Activated CD4-positive, alpha-beta T cell treated with anti-CD3 and anti-CD28 coated beads, Interleukin-2, amount 50 U/mL, for 16 hours (primary cell): Measurements from ENCODE around the gene UPF2.
"Not testable (repeated sequence)": the region's sequence is repeated elsewhere in the genome, so short reads cannot be mapped to it uniquely, and the experiment has no call there.

Experiments used
- DNase-seq: peaks from one replicate; pipeline ENCODE4 v3.0.0-alpha.2; 2020

UPF2 gene

GRCh38 chr10:12036073-12036655 is 6.4 kb downstream of the UPF2 start:
- DNase-seq: no peak

- no peak for DNase-seq
Measured at GRCh38 chr10:12031404-12031803, 11.2 kb downstream of the UPF2 start.

GRCh38 chr10:12027539-12027938 is 15.1 kb downstream of the UPF2 start:
- DNase-seq: no peak

GRCh38 chr10:12025591-12025990 is 17.0 kb downstream of the UPF2 start:
- DNase-seq: no peak

GRCh38 chr10:12022580-12023257 is 19.9 kb downstream of the UPF2 start:
- DNase-seq: peak; percentile 31

- DNase-seq: no peak
Measured at GRCh38 chr10:12020574-12020973, 22.0 kb downstream of the UPF2 start.

- no peak for DNase-seq
Measured at GRCh38 chr10:12019283-12019971, 23.2 kb downstream of the UPF2 start.

GRCh38 chr10:12018438-12019282 is 23.9 kb downstream of the UPF2 start:
- no peak for DNase-seq

GRCh38 chr10:12013926-12014325 is 28.7 kb downstream of the UPF2 start:
- no peak for DNase-seq

GRCh38 chr10:12013391-12013790 is 29.2 kb downstream of the UPF2 start:
- not testable (repeated sequence) for DNase-seq

GRCh38 chr10:12010353-12010752 is 32.3 kb downstream of the UPF2 start:
- DNase-seq: no peak

- not testable (repeated sequence) for DNase-seq
Measured at GRCh38 chr10:12008842-12009241, 33.8 kb downstream of the UPF2 start.

GRCh38 chr10:12006671-12007070 is 35.9 kb downstream of the UPF2 start:
- no peak for DNase-seq

GRCh38 chr10:11993834-11994468 is 48.7 kb downstream of the UPF2 start:
- no peak for DNase-seq

- DNase-seq: no peak
Measured at GRCh38 chr10:11988924-11989323, 53.7 kb downstream of the UPF2 start.

- peak; percentile 71 for DNase-seq
Measured at GRCh38 chr10:11986593-11987216, 55.9 kb downstream of the UPF2 start.

- DNase-seq: no peak
Measured at GRCh38 chr10:11982253-11982652, 60.4 kb downstream of the UPF2 start.

GRCh38 chr10:11975795-11976194 is 66.8 kb downstream of the UPF2 start:
- no peak for DNase-seq

GRCh38 chr10:11972523-11972922 is 70.1 kb downstream of the UPF2 start:
- DNase-seq: not testable (repeated sequence)

- no peak for DNase-seq
Measured at GRCh38 chr10:11962176-11962575, 80.4 kb downstream of the UPF2 start.

GRCh38 chr10:11961771-11962170 is 80.8 kb downstream of the UPF2 start:
- DNase-seq: no peak

GRCh38 chr10:11959966-11960365 is 82.6 kb downstream of the UPF2 start:
- DNase-seq: no peak
